Osteocyte (in vitro differentiated cells): Measurements from ENCODE around the gene TMEM37. TPM values are rescaled to one million over a fixed set of nuclear protein-coding genes. Genes with fewer than 3 reads are reported as not detected.
"Not testable (repeated sequence)": the region's sequence is repeated elsewhere in the genome, so short reads cannot be mapped to it uniquely, and the experiment has no call there.

Source experiments
- DNase-seq: peaks from one replicate; pipeline ENCODE4 v3.0.0; 2021; ENCODE audit warnings: mixed read lengths; ENCODE audit not compliant: unreplicated experiment; ENCODE audit errors: extremely low spot score
- H3K27ac Mint-ChIP-seq: one replicate; pipeline ENCODE4 v1.8.0; 2021; ENCODE audit warnings: mild to moderate bottlenecking, mixed read lengths; ENCODE audit not compliant: unreplicated experiment
- H3K27me3 Mint-ChIP-seq: one replicate; pipeline ENCODE4 v1.8.0; 2021; ENCODE audit warnings: mixed read lengths; ENCODE audit not compliant: unreplicated experiment
- H3K36me3 Mint-ChIP-seq: one replicate; pipeline ENCODE4 v1.8.0; 2021; ENCODE audit warnings: mixed read lengths; ENCODE audit not compliant: unreplicated experiment
- H3K4me1 Mint-ChIP-seq: one replicate; pipeline ENCODE4 v1.8.0; 2021; ENCODE audit warnings: mixed read lengths; ENCODE audit not compliant: unreplicated experiment
- H3K4me3 Mint-ChIP-seq: one replicate; pipeline ENCODE4 v1.8.0; 2021; ENCODE audit warnings: mild to moderate bottlenecking, moderate library complexity, mixed read lengths; ENCODE audit not compliant: unreplicated experiment
- H3K9me3 Mint-ChIP-seq: one replicate; pipeline ENCODE4 v1.8.0; 2021; ENCODE audit warnings: mixed read lengths; ENCODE audit not compliant: unreplicated experiment
- CTCF ChIP-seq: fragments of 200-600 bp; sonication (generic); IDR thresholded peaks from 2 replicates; pipeline ENCODE4 v1.5.0; 2021; ENCODE audit warnings: antibody characterized with exemption, mild to moderate bottlenecking, moderate library complexity
- total RNA-seq: library from RNA; stranded (reverse); gene quantifications from 2 replicates; pipeline ENCODE4 v1.2.1, GENCODE V29; 2021

TMEM37 gene
- total RNA-seq, 1 donor from 2014 or later: 0.40 TPM

- peak; percentile 25 for DNase-seq
- Mint-ChIP-seq H3K4me3 (no peak overlapping the region), H3K36me3 (no peaks in the 10 kb centered on the region), H3K27ac (no peak overlapping the region), H3K27me3 (peaks cover 42% of the 10 kb centered on the region), H3K4me1 (no peaks in the 10 kb centered on the region), H3K9me3 (no peaks in the 10 kb centered on the region)
- no peak for TF ChIP-seq CTCF
These were observed 28.8 kb upstream of the TMEM37 start for GRCh38 chr2:119402645-119403560.

GRCh38 chr2:119403618-119404017, 28.0 kb upstream of the TMEM37 start:
- H3K4me1 Mint-ChIP-seq, H3K4me3 Mint-ChIP-seq, H3K9me3 Mint-ChIP-seq, DNase-seq, H3K36me3 Mint-ChIP-seq, H3K27ac Mint-ChIP-seq: not testable (repeated sequence)
- peaks cover 38% of the 10 kb centered on the region for H3K27me3 Mint-ChIP-seq

- peaks cover 33% of the 10 kb centered on the region for H3K27me3 Mint-ChIP-seq
- no peaks in the 10 kb centered on the region for H3K36me3 Mint-ChIP-seq
- TF ChIP-seq CTCF: no peak
- no peak for DNase-seq
- H3K27ac Mint-ChIP-seq: no peak overlapping the region
- no peaks in the 10 kb centered on the region for H3K9me3 Mint-ChIP-seq
- no peaks in the 10 kb centered on the region for H3K4me1 Mint-ChIP-seq
- no peak overlapping the region for H3K4me3 Mint-ChIP-seq
These were observed 26.5 kb upstream of the TMEM37 start for GRCh38 chr2:119405151-119405550.

- Mint-ChIP-seq H3K27ac (no peak overlapping the region), H3K4me1 (no peaks in the 10 kb centered on the region)
- no peak for DNase-seq
These were observed 24.0 kb upstream of the TMEM37 start for GRCh38 chr2:119407430-119408220.

GRCh38 chr2:119408221-119408619, 23.4 kb upstream of the TMEM37 start:
- H3K4me3 Mint-ChIP-seq: no peak overlapping the region
- no peaks in the 10 kb centered on the region for H3K9me3 Mint-ChIP-seq
- TF ChIP-seq CTCF: no peak
- no peaks in the 10 kb centered on the region for H3K4me1 Mint-ChIP-seq
- DNase-seq: no peak
- peaks cover 37% of the 10 kb centered on the region for H3K27me3 Mint-ChIP-seq
- no peak overlapping the region for H3K27ac Mint-ChIP-seq
- H3K36me3 Mint-ChIP-seq: no peaks in the 10 kb centered on the region

More at GRCh38 chr2:119407430-119408220, 24.0 kb upstream of the TMEM37 start:
- no peak overlapping the region for H3K4me3 Mint-ChIP-seq
- peaks cover 39% of the 10 kb centered on the region for H3K27me3 Mint-ChIP-seq
- TF ChIP-seq CTCF: peak; percentile 87
- no peaks in the 10 kb centered on the region for H3K9me3 Mint-ChIP-seq
- no peaks in the 10 kb centered on the region for H3K36me3 Mint-ChIP-seq
